GM21381 (cell line): ENCODE measurements around the gene SAA1.
A peak's percentile ranks its signal among the peaks of the same experiment; 100 is the strongest.

Experiments used
- ATAC-seq: cut with Tn5 transposase; IDR thresholded peaks from one replicate; pipeline ENCODE4 v1.9.1; 2021; ENCODE audit warnings: mild to moderate bottlenecking, moderate library complexity; ENCODE audit not compliant: unreplicated experiment

SAA1 gene

DNA sequence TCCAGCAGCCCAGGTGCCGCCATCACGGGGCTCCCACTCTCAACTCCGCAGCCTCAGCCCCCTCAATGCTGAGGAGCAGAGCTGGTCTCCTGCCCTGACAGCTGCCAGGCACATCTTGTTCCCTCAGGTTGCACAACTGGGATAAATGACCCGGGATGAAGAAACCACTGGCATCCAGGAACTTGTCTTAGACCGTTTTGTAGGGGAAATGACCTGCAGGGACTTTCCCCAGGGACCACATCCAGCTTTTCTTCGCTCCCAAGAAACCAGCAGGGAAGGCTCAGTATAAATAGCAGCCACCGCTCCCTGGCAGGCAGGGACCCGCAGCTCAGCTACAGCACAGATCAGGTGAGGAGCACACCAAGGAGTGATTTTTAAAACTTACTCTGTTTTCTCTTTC is at the start of gene SAA1:
TSS of gene SAA1 (plus strand) at position 316 of the 400 bp plus-strand sequence. CDS start 624 bp downstream, outside the sequence.
- no peak for ATAC-seq

DNA sequence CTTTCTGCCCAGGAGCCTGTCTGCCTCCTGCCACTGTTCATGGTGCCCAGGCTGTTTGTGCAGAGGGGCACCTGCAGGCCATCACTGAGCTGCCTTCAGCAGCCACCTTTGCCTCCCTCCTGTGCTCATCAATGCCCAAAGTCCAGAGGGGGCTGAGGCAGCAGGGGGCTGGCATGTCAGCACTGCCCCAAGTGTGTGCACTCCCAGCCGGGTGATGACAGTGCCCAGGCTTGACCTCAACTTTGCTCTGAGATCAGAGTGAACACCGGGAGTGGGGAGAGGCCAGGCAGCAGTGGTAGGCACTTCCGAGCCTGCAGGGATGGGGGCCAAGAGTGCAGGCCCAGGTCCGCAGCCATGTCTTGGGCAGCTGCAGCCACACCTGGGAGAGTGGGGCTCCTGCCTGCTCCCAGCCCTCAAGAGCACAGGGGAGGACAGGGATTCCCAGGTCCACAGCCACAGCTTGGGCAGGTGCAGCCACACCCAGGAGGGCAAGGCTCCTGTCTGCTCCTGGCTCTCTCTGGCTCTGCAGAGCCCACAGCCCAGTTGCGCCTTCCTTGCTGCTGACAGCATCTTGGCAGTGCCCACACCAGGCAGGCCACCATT is 44.7 kb upstream of the SAA1 start:
- ATAC-seq: no peak

- no peak for ATAC-seq
Measured at GRCh38 chr11:18222814-18223421, 43.1 kb upstream of the SAA1 start.

GRCh38 chr11:18223591-18224387 is 42.3 kb upstream of the SAA1 start:
- no peak for ATAC-seq

DNA sequence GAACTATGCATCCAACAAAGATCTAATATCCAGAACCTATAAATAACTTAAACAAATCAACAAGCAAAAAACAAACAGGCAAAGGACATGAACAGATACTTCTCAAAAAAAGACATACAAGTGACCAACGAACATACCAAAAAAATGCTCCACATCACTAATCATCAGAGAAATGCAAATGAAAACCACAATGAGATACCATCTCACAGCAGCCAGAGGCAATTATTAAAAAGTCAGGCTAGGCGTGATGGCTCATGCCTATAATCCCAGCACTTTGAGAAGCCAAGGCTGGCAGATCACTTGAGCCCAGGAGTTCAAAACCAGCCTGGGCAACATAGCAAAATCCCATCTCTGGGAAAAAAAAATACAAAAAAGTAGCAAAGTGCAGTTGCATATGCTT is 40.2 kb upstream of the SAA1 start:
- ATAC-seq: no peak

DNA sequence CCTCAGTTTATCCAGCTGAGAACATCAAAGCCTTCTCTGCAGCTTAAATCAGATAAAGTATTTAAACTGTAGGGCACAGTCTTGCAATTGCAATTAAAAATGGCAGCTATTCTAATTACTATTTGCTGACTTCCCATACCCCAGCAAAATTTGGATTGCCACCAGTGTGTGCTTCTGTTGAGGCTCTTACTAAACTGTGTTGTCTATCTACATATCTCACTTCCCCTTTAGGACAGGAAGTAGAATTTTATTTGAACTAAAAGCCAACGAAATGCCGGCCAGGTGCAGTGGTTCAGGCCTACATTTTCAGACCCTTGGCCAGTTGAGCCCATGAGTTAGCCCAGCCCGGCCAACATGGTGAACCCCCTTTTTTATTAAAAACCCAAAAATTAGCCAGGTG is 36.6 kb upstream of the SAA1 start:
- peak; percentile 88 for ATAC-seq

- no peak for ATAC-seq
Measured at GRCh38 chr11:18230859-18231258, 35.2 kb upstream of the SAA1 start.

DNA sequence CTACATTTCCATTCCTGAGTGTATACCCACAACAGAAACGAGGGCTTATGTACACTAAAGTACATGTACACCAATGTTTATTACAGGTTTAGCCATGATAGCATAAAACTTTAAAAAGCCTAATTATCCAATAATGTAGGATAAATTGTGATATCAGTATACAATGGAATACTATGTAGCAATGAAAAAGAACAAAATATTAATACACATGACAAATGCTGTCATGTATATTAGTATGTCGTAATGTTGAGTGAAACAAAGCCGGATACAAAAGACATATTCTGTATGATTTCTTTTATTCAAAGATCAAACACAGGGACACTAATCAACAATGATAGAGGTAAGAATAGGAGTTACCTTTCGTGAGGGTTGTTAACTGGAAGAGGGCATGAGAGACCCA is 32.2 kb upstream of the SAA1 start:
- no peak for ATAC-seq

GRCh38 chr11:18235394-18236334 is 30.4 kb upstream of the SAA1 start:
- no peak for ATAC-seq

- no peak for ATAC-seq
Measured at GRCh38 chr11:18236664-18237356, 29.3 kb upstream of the SAA1 start, which contains the start of gene SAA4. SAA4 (minus strand) TSS chr11:18236802; CDS start chr11:18235926, 876 bp downstream.

DNA sequence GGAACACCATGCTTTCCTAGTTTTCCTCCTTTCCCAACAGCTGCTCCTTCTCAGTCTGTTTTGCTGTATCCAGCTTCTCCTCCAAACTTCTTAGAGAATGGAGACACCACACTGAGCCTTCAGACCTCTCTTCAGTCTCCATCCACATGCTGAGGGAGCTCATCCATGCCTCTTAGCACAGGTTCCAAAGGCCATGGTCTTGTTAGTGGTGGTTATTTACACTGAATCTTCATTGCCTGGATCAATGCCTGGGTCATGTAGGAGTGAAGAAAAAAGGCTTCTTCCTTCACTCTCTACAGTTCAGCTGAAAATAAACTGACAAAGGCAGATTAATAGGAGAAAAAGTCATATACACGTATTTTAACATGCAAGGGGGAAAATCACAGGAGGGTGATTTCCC is 26.4 kb upstream of the SAA1 start:
- ATAC-seq: no peak

GRCh38 chr11:18243783-18244362 is 22.2 kb upstream of the SAA1 start:
- no peak for ATAC-seq

DNA sequence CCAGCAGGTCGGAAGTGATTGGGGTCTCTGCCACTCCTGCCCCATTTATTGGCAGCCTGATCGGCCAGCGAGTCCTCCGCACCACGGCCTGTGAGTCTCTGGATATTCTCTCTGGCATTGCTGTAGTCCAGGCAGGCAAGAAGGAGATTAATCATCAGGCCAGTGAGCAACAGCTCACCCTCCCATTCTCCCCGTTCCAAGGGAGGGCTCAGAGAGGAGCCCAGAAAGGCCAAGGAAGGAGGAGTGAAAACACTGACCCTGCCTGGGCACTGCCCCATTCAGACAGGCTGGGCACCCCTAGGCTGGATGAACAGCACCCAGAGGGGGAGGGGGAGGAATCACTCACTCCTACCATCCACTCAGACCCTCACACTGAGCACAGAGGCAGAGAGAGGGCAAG is 20.7 kb upstream of the SAA1 start:
- ATAC-seq: no peak

GRCh38 chr11:18246379-18247190 is 19.5 kb upstream of the SAA1 start:
- ATAC-seq: peak; percentile 68

GRCh38 chr11:18247191-18247581 is 18.9 kb upstream of the SAA1 start:
- ATAC-seq: peak; percentile 2

DNA sequence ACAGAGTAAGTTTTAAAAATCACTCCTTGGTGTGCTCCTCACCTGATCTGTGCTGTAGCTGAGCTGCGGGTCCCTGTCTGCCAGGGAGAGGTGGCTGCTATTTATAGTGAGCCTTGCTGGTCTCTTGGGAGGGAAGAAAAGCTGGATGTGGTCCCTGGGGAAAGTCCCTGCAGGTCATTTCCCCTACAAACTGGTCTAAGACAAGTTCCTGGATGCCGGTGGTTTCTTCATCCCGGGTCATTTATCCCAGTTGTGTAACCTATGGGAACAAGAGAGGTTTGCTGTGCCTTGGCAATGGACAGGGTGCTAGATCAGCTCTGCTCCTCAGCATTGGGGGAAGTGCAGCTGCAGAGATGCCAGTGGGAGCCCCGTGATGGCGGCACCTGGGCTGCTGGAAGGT is 17.5 kb upstream of the SAA1 start, which contains the start of gene SAA2:
TSS of gene SAA2 (minus strand) at position 108 of the 400 bp plus-strand sequence. CDS start 657 bp downstream, outside the sequence.
- ATAC-seq: no peak

DNA sequence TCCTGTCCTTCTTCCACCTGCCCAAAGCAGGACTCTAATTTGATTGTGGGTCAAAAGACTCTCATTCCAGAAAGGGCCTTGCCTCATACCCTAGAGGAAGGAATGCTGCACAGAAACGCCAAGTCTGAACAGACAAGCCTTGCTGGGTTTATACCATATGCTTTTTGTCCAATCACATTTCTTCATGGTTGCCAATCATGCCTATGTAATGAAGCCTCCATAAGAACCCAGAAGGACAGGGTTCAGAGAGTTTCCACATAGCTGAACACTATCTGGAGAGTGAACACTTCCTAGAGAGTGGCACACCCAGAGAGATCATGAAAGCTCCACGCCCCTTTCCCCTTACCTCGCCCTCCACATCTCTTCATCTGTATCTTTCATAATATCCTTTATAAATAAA is 12.8 kb upstream of the SAA1 start:
- ATAC-seq: no peak

DNA sequence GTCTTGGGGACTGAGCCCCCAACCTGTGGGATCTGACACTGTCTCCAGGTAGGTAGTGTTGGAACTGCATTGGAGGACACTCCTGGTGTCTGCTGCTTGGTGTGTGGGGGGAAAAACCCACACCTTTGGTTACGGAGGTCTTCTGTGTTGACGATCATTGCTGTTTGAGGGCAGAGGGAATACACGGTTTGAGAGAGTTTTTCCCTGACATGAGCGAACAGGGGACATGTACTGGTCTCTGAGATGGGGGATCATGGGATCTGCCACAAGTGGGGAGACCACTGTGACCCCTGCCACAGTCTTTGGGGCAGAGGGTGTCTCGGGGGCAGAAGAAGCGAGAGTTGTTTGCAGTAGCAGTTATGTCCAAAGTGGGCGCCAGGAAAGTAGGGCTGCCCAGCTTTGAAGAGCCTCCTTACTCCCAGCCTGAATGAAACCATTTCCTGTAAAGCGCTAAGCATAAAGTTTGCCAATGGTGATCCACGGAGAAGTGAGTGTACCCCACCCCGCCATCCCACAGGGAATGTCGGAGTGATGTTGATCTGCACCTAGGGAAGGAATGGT is 12.2 kb upstream of the SAA1 start:
- no peak for ATAC-seq
